IMR-90 (cell line): ENCODE measurements around the gene CMTR1. TPM values are rescaled to one million over a fixed set of nuclear protein-coding genes. Genes with fewer than 3 reads are reported as not detected.

ENCODE experiments used
- ATAC-seq: fragments of 200-7000 bp; cut with Tn5 transposase; 2 replicates; pipeline ENCODE4 v1.9.1; 2020; ENCODE audit warnings: low read depth, mild to moderate bottlenecking, moderate library complexity
- BruUV-seq: library from RNA; stranded (reverse); fragments of 400-500 nt; replicated peaks from 2 replicates; lab custom pipeline; 2021; lab: Mats Ljungman, UMichigan
- CTCF ChIA-PET: fragments of 300-600 bp; formaldehyde crosslinking; extraction: SDS; loops from one replicate; lab custom pipeline; 2021; ENCODE audit warnings: antibody characterized with exemption; lab: Yijun Ruan, JAX
- POLR2A ChIA-PET: fragments of 300-600 bp; sonication (Branson Sonifier 250); formaldehyde crosslinking; loops from one replicate; lab custom pipeline; 2022; ENCODE audit warnings: antibody characterized with exemption; ENCODE audit not compliant: unreplicated experiment; lab: Charles Lee
- DNase-seq: peaks from one replicate; pipeline ENCODE4 v3.0.0; 2013
- H2AFZ ChIP-seq: replicated peaks from 2 replicates; pipeline ENCODE3; 2013; ENCODE audit warnings: low read length, mild to moderate bottlenecking; ENCODE audit not compliant: poor library complexity
- H2AK5ac ChIP-seq: 2 replicates; pipeline ENCODE4 v1.6.1; 2013; ENCODE audit warnings: low read depth, low read length, inconsistent platforms
- H2AK9ac ChIP-seq: replicated peaks from 2 replicates; pipeline ENCODE3; 2013; ENCODE audit warnings: mild to moderate bottlenecking, low read depth, low read length, moderate library complexity; ENCODE audit not compliant: poor library complexity
- H2BK120ac ChIP-seq: 2 replicates; pipeline ENCODE4 v1.6.1; 2013; ENCODE audit warnings: low read depth, low read length, inconsistent platforms
- H2BK15ac ChIP-seq: 3 replicates; pipeline ENCODE4 v1.6.1; 2013; ENCODE audit warnings: low read depth, low read length, inconsistent platforms
- H2BK20ac ChIP-seq: 2 replicates; pipeline ENCODE4 v1.6.1; 2013; ENCODE audit warnings: low read depth, mild to moderate bottlenecking, inconsistent platforms, low read length, moderate library complexity
- H2BK5ac ChIP-seq: 2 replicates; pipeline ENCODE4 v1.6.1; 2013; ENCODE audit warnings: mild to moderate bottlenecking, low read depth, low read length, inconsistent platforms; ENCODE audit not compliant: poor library complexity, severe bottlenecking
- H3K14ac ChIP-seq: replicated peaks from 2 replicates; pipeline ENCODE4 v1.6.1; 2013; ENCODE audit warnings: low read depth, low read length, inconsistent platforms
- H3K18ac ChIP-seq: 2 replicates; pipeline ENCODE4 v1.6.1; 2013; ENCODE audit warnings: low read depth, low read length, control low read depth
- H3K23ac ChIP-seq: 2 replicates; pipeline ENCODE4 v1.6.1; 2013; ENCODE audit warnings: low read depth, low read length, inconsistent platforms
- H3K27ac ChIP-seq: 2 replicates; pipeline ENCODE4 v1.5.1; 2013; ENCODE audit warnings: mild to moderate bottlenecking, control low read depth, low read length; ENCODE audit not compliant: insufficient read depth
- H3K27me3 ChIP-seq: 2 replicates; pipeline ENCODE4 v1.6.1; 2013; ENCODE audit warnings: low read length; ENCODE audit not compliant: control insufficient read depth, insufficient read depth
- H3K36me3 ChIP-seq: 2 replicates; pipeline ENCODE4 v1.6.1; 2013; ENCODE audit warnings: low read length, mixed read lengths; ENCODE audit not compliant: control insufficient read depth, insufficient read depth
- H3K4ac ChIP-seq: 2 replicates; pipeline ENCODE4 v1.6.1; 2013; ENCODE audit warnings: low read depth, low read length, inconsistent platforms
- H3K4me1 ChIP-seq: 2 replicates; pipeline ENCODE4 v1.6.1; 2013; ENCODE audit warnings: low read length, mixed read lengths; ENCODE audit not compliant: control insufficient read depth, insufficient read depth
- H3K4me2 ChIP-seq: 2 replicates; pipeline ENCODE4 v1.6.1; 2013; ENCODE audit warnings: low read depth, mild to moderate bottlenecking, control low read depth, low read length, moderate library complexity
- H3K4me3 ChIP-seq: 2 replicates; pipeline ENCODE4 v1.5.1; 2013; ENCODE audit warnings: low read depth, mild to moderate bottlenecking, control low read depth, low read length, moderate library complexity; ENCODE audit not compliant: insufficient read depth
- H3K56ac ChIP-seq: 2 replicates; pipeline ENCODE4 v1.6.1; 2013; ENCODE audit warnings: low read length, inconsistent platforms; ENCODE audit not compliant: insufficient read depth; ENCODE audit errors: extremely low read depth
- H3K79me1 ChIP-seq, 2 experiments: 2 replicates each; pipeline ENCODE4 v1.6.1; 2013; ENCODE audit warnings: low read length in 2 of 2, inconsistent platforms in 1 of 2, low read depth in 1 of 2
- H3K9ac ChIP-seq: 2 replicates; pipeline ENCODE4 v1.6.1; 2013; ENCODE audit warnings: low read depth, low read length, control low read depth
- H3K9me1 ChIP-seq: 2 replicates; pipeline ENCODE4 v1.6.1; 2013; ENCODE audit warnings: low read length, inconsistent platforms; ENCODE audit not compliant: insufficient read depth
- H3K9me3 ChIP-seq: 2 replicates; pipeline ENCODE4 v1.6.1; 2013; ENCODE audit warnings: low read length; ENCODE audit not compliant: control insufficient read depth, insufficient read depth
- H4K20me1 ChIP-seq: 2 replicates; pipeline ENCODE4 v1.6.1; 2013; ENCODE audit warnings: low read length, inconsistent platforms; ENCODE audit not compliant: insufficient read depth
- H4K5ac ChIP-seq: 2 replicates; pipeline ENCODE4 v1.6.1; 2013; ENCODE audit warnings: mild to moderate bottlenecking, low read depth, low read length, control low read depth
- H4K8ac ChIP-seq, 2 experiments: 2 replicates each; pipeline ENCODE4 v1.6.1; 2013; ENCODE audit warnings: low read depth in 2 of 2, low read length in 2 of 2, control low read depth in 1 of 2, inconsistent platforms in 1 of 2
- H4K91ac ChIP-seq: 2 replicates; pipeline ENCODE4 v1.6.1; 2013; ENCODE audit warnings: low read depth, low read length, inconsistent platforms; ENCODE audit not compliant: insufficient read depth
- BHLHE40 ChIP-seq: fragments of 150-350 bp; IDR thresholded peaks from 2 replicates; pipeline ENCODE4 v1.6.1; 2016; ENCODE audit warnings: mild to moderate bottlenecking, low read depth, low read length
- CEBPB ChIP-seq: IDR thresholded peaks from 2 replicates; pipeline ENCODE4 v1.6.1; 2012; ENCODE audit warnings: low read depth, low read length, improper control_type of control experiment
- CHD1 ChIP-seq: IDR thresholded peaks from 2 replicates; pipeline ENCODE4 v1.6.1; 2012; ENCODE audit warnings: low read depth, low read length, improper control_type of control experiment
- CTCF ChIP-seq: conservative IDR thresholded peaks from 2 replicates; pipeline ENCODE4 v1.5.1; 2012; ENCODE audit warnings: mild to moderate bottlenecking, low read depth, low read length, improper control_type of control experiment
- FOS ChIP-seq: fragments of 150-350 bp; IDR thresholded peaks from 2 replicates; pipeline ENCODE4 v1.6.1; 2016; ENCODE audit warnings: low read depth, low read length
- MAFK ChIP-seq: IDR thresholded peaks from 2 replicates; pipeline ENCODE4 v1.6.1; 2012; ENCODE audit warnings: low read depth, low read length, improper control_type of control experiment
- NFE2L2 ChIP-seq: fragments of 150-350 bp; IDR thresholded peaks from 2 replicates; pipeline ENCODE4 v1.6.1; 2016; ENCODE audit warnings: low read depth, mild to moderate bottlenecking, low read length
- POLR2A ChIP-seq: IDR thresholded peaks from 2 replicates; pipeline ENCODE4 v1.6.1; 2012; ENCODE audit warnings: mild to moderate bottlenecking, low read depth, low read length
- RAD21 ChIP-seq: IDR thresholded peaks from 2 replicates; pipeline ENCODE4 v1.6.1; 2012; ENCODE audit warnings: low read length, improper control_type of control experiment
- RFX5 ChIP-seq: IDR thresholded peaks from 2 replicates; pipeline ENCODE4 v1.8.0; 2012; ENCODE audit warnings: low read depth, mild to moderate bottlenecking, low read length, moderate library complexity
- WGBS, 2 experiments: methylation state at CpG; one replicate each; pipeline versions ENCODE4 v1.1.5 to v1.1.7; 2013; ENCODE audit warnings: missing lambda C conversion rate in 2 of 2; ENCODE audit not compliant: insufficient read length in 1 of 2; ENCODE audit errors: extremely low coverage in 2 of 2; 5-methylcytosine and 5-hydroxymethylcytosine counted together
- dilution Hi-C: fragments of 300-500 bp; cut with HindIII; formaldehyde crosslinking; loops from one replicate; pipeline ENCODE4 v1.14.3; 2018; ENCODE audit warnings: low sequenced_read_pairs; ENCODE audit not compliant: unreplicated experiment
- in situ Hi-C: fragments of 300-500 bp; cut with MboI; formaldehyde crosslinking; loops from 3 replicates; pipeline ENCODE4 v1.14.3; 2019; ENCODE audit warnings: low sequenced_read_pairs, inconsistent platforms, mixed read lengths
- intact Hi-C: fragments of 100-400 bp; cut with micrococcal nuclease; formaldehyde crosslinking; loops from 2 replicates; pipeline ENCODE4 v1.10.0; 2022
- polyA plus RNA-seq, 3 experiments: library from polyadenylated mRNA; depleted of rRNA; stranded (reverse); fragments of >200 nt; gene quantifications; 2 replicates each; pipeline ENCODE4 v1.2.3, GENCODE V29; 2012; ENCODE audit warnings: low replicate concordance in 1 of 3
- total RNA-seq: library from RNA; depleted of rRNA; stranded (reverse); fragments of >200 nt; gene quantifications from 2 replicates; pipeline ENCODE4 v1.2.3, GENCODE V29; 2012

Gene CMTR1
- total and polyA plus RNA-seq, 2 of the 4 experiments (the other 2 are of a cell fraction): 22.6 to 30.1 TPM

DNA sequence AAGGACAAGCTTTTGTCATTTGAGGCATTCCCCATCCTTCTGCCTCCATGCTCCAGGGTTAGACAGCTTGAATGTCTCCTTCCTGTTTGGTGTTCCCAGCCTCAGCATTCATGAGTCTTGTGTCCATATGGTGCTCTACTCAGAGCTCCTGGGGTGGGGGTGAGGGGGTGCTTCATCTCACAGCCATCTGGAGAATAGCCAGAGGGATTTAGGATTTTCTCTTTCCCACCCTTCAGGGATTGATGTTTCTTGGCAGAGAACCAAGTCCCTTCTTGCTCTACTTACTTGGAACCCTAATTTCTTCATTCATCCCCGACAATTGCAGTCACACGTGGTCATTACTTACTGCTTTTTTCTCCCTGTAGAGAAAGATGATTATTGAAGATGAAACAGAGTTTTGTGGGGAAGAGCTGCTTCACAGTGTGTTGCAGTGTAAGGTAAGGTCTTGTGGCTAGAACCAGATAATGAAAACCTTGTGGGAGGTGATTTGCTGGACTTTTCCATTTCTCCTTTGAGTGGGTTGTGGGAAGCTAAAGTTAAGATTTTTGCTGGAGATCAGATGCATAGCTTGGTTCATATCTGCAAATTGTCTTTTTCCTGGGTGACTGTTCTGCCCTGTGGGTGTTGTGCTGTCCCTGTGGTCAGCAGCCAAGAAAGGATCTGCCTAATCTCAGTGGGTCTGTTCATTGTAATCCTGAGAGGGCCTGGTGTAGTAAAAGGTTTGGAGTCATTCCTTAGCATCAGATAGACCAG lies 18.6 kb downstream of the CMTR1 start:
- no CpG with 5 or more reads among the region's 2 CpGs for WGBS, 2 experiments
- no peak overlapping the region for H3K4ac ChIP-seq
- POLR2A ChIA-PET: no interaction called here

More for the DNA sequence above, 18.6 kb downstream of the CMTR1 start:
- H3K56ac ChIP-seq: no peak overlapping the region
- no peak overlapping the region for H4K91ac ChIP-seq
- H3K36me3 ChIP-seq: peaks cover 28% of the 10 kb centered on the region
- peaks cover 5% of the 10 kb centered on the region for H3K4me1 ChIP-seq
- CTCF ChIA-PET: no interaction called here
- no peak overlapping the region for H3K4me2 ChIP-seq
- H2AFZ ChIP-seq: no peak overlapping the region
- H3K79me1 ChIP-seq: peaks cover 2 to 10% of the 10 kb centered on the region in 2 experiments; a peak in 1 of 4 replicates
- H4K8ac ChIP-seq: no peak overlapping the region
- no peaks in the 10 kb centered on the region for H3K27me3 ChIP-seq
- no peak for ATAC-seq
- no TSS peak for BruUV-seq
- H3K4me3 ChIP-seq: no peak overlapping the region
- no peak overlapping the region for H4K5ac ChIP-seq
- no peak overlapping the region for H3K9ac ChIP-seq
- H2BK15ac ChIP-seq: no peak overlapping the region
- in situ Hi-C loops: no loop called here
- no peak overlapping the region for H3K18ac ChIP-seq
- no peaks in the 10 kb centered on the region for H4K20me1 ChIP-seq
- intact Hi-C loops: no loop called here
- H2AK9ac ChIP-seq: no peak overlapping the region
- DNase-seq: no peak
- H3K27ac ChIP-seq: no peak overlapping the region
- dilution Hi-C loops: no loop called here
- H3K9me3 ChIP-seq: no peaks in the 10 kb centered on the region
- no peak overlapping the region for H2BK20ac ChIP-seq
- no peak overlapping the region; the same call in 1 of the 2 replicates for H2AK5ac ChIP-seq
- no peak overlapping the region for H2BK120ac ChIP-seq
- H3K14ac ChIP-seq: no peak overlapping the region
- H3K9me1 ChIP-seq: peaks cover 6% of the 10 kb centered on the region; the same call in 1 of the 2 replicates
- no peak overlapping the region for H3K23ac ChIP-seq
- H2BK5ac ChIP-seq: no peak overlapping the region
- no peak for TF ChIP-seq CEBPB
- no peak for TF ChIP-seq RFX5
- TF ChIP-seq POLR2A: no peak
- no peak for TF ChIP-seq NFE2L2
- no peak for TF ChIP-seq FOS
- TF ChIP-seq BHLHE40: no peak
- no peak for TF ChIP-seq CTCF
- TF ChIP-seq MAFK: no peak
- TF ChIP-seq RAD21: no peak
- no peak for TF ChIP-seq CHD1
